Thymus (tissue), 11 donors: ENCODE measurements around the gene LATS2. TPM values are rescaled to one million over a fixed set of nuclear protein-coding genes. Genes with fewer than 3 reads are reported as not detected.
"Not testable (repeated sequence)": the region's sequence is repeated elsewhere in the genome, so short reads cannot be mapped to it uniquely, and the experiment has no call there.

ENCODE experiments used
- DNase-seq, 9 donors: peaks; one replicate each; pipeline ENCODE4 v3.0.0-alpha.2; 2013; ENCODE audit warnings: low spot score in 9 of 9, low read depth in 6 of 9, missing footprints in 1 of 9
- H3K27ac ChIP-seq, 2 donors: one replicate each; pipeline ENCODE4 v1.5.1; 2013; ENCODE audit warnings: control low read depth in 1 of 2, low read depth in 1 of 2, low read length in 1 of 2, mild to moderate bottlenecking in 1 of 2, moderate library complexity in 1 of 2
- H3K27me3 ChIP-seq, 2 donors: one replicate each; pipeline ENCODE4 v1.5.1; 2013; ENCODE audit warnings: low read length in 1 of 2; ENCODE audit not compliant: control insufficient read depth in 2 of 2, insufficient read depth in 1 of 2
- H3K36me3 ChIP-seq, 2 donors: one replicate each; pipeline ENCODE4 v1.5.1; 2013; ENCODE audit warnings: low read length in 1 of 2, mild to moderate bottlenecking in 1 of 2, moderate library complexity in 1 of 2; ENCODE audit not compliant: control insufficient read depth in 2 of 2, insufficient read depth in 2 of 2
- H3K4me1 ChIP-seq, 2 donors: one replicate each; pipeline ENCODE4 v1.5.1; 2013; ENCODE audit warnings: low read length in 2 of 2; ENCODE audit not compliant: control insufficient read depth in 2 of 2, insufficient read depth in 2 of 2
- H3K4me3 ChIP-seq, 2 donors: one replicate each; pipeline ENCODE4 v1.5.1; 2013; ENCODE audit warnings: low read length in 2 of 2, control low read depth in 1 of 2, mild to moderate bottlenecking in 1 of 2
- H3K9me3 ChIP-seq, 2 donors: one replicate each; pipeline ENCODE4 v1.5.1; 2013; ENCODE audit warnings: low read length in 1 of 2, mild to moderate bottlenecking in 1 of 2; ENCODE audit not compliant: control insufficient read depth in 2 of 2, insufficient read depth in 1 of 2
- WGBS: extraction: QIAGEN DNeasy Blood & Tissue Kit; methylation state at CpG from one replicate; pipeline ENCODE4 v1.1.7; 2013; 5-methylcytosine and 5-hydroxymethylcytosine counted together
- polyA plus RNA-seq: library from polyadenylated mRNA; stranded (reverse); fragments of 200-250 nt; gene quantifications from one replicate; pipeline ENCODE4 v1.2.3, GENCODE V29; 2013
- total RNA-seq: library from RNA; stranded (reverse); fragments of 120-200 nt; gene quantifications from one replicate; pipeline ENCODE4 v1.2.4, GENCODE V29; 2013
- donor health status: healthy.

LATS2 gene
- total and polyA plus RNA-seq, 2 donors, result 1.2 to 4.6 TPM

- not testable (repeated sequence) for H3K4me1 ChIP-seq, H3K4me3 ChIP-seq, H3K27ac ChIP-seq, H3K27me3 ChIP-seq, DNase-seq, H3K9me3 ChIP-seq, H3K36me3 ChIP-seq
- 89% methylated on average over 13 of the region's 13 CpGs for WGBS
Measured at GRCh38 chr13:20925395-20925790, 136.0 kb downstream of the LATS2 start.

DNA sequence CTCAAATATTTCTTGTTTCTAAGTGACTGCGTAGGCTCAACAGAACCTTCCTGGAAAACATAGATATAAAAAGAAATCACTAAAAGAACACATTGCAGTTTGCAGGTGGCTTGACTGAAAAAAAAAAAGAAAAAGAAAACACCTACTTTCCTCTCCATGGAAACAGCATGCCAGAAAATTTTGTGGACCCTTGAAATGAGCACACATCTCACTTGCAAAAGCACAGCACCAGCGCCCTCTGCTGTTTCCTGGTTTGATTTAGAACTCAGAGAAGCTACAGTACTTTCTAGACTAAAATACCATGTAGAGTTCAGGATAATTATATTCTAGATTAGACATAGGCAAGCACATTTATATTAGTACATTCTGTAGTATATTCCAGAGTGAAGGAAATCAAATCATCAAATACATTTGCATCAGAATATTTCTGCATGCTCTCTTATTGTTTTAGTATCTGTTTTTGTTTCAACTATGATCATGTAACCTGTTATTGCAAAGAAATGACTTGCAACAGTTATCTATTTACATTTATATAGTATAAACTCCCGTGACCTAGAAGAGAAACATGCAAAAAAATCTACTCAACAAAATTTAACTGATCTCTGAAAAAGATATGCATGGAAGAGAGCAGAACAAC is 136.5 kb downstream of the LATS2 start:
- 31% methylated on average over 3 of the region's 3 CpGs for WGBS

GRCh38 chr13:20923272-20923671 is 138.1 kb downstream of the LATS2 start:
- H3K36me3 ChIP-seq, result no peaks in the 10 kb centered on the region
- H3K4me1 ChIP-seq, result no peaks in the 10 kb centered on the region
- H3K27ac ChIP-seq, result no peak overlapping the region
- no peaks in the 10 kb centered on the region for H3K27me3 ChIP-seq
- H3K4me3 ChIP-seq, result no peak overlapping the region
- DNase-seq, result no peak
- no peaks in the 10 kb centered on the region for H3K9me3 ChIP-seq
- 96% methylated on average over 4 of the region's 4 CpGs for WGBS

More for the DNA sequence above, 136.5 kb downstream of the LATS2 start:
- peak; percentile 45 to 90 (median 74) for DNase-seq
- H3K27ac ChIP-seq, result no peak overlapping the region
- H3K9me3 ChIP-seq, result no peaks in the 10 kb centered on the region
- H3K27me3 ChIP-seq, result no peaks in the 10 kb centered on the region
- H3K4me1 ChIP-seq, result no peaks in the 10 kb centered on the region
- H3K36me3 ChIP-seq, result no peaks in the 10 kb centered on the region
- no peak overlapping the region for H3K4me3 ChIP-seq

Other genes starting within 250 kb of the LATS2 start
- 13.2 TPM for gene XPO4, start 158.8 kb downstream of the LATS2 start, total RNA-seq
- 4.9 TPM for gene XPO4, start 158.8 kb downstream of the LATS2 start, polyA plus RNA-seq
- gene SAP18, start 78.5 kb upstream of the LATS2 start, total RNA-seq, result 153 TPM
- gene SAP18, start 78.5 kb upstream of the LATS2 start, polyA plus RNA-seq, result 134 TPM
- gene SKA3, start 115.0 kb upstream of the LATS2 start, total RNA-seq, result 35.1 TPM
- gene SKA3, start 115.0 kb upstream of the LATS2 start, polyA plus RNA-seq, result 1.5 TPM
- gene MRPL57, start 115.1 kb upstream of the LATS2 start, total RNA-seq, result 33.5 TPM
- 30.1 TPM for gene MRPL57, start 115.1 kb upstream of the LATS2 start, polyA plus RNA-seq